Body of pancreas (tissue), 4 donors: ENCODE data around the gene PPP1R37. TPM values are rescaled to one million over a fixed set of nuclear protein-coding genes. Genes with fewer than 3 reads are reported as not detected.

Source experiments
- ATAC-seq: fragments of 150-250 bp; one replicate; pipeline ENCODE4 v1.9.1; 2016
- DNase-seq, 4 donors: peaks; one replicate each; pipeline ENCODE4 v3.0.0-alpha.2; 2019
- H3K27ac ChIP-seq, 4 donors: fragments of 200-600 bp; sonication (generic); 1 replicate in 3 of 4; 2 replicates in 1 of 4; pipeline versions ENCODE4 v1.5.1 to v1.6.1; 2016 to 2019; ENCODE audit warnings: mild to moderate bottlenecking in 1 of 4, mixed read lengths in 1 of 4, moderate library complexity in 1 of 4
- H3K27me3 ChIP-seq, 2 donors: fragments of 200-600 bp; sonication (generic); one replicate each; pipeline ENCODE4 v1.6.0; 2016; ENCODE audit warnings: mild to moderate bottlenecking in 1 of 2
- H3K36me3 ChIP-seq, 2 donors: fragments of 200-600 bp; sonication (generic); replicated peaks in 1 of 2; 2 replicates each; pipeline ENCODE4 v1.5.1; 2016; ENCODE audit warnings: low read depth in 2 of 2; ENCODE audit not compliant: insufficient read depth in 1 of 2
- H3K4me1 ChIP-seq: fragments of 200-600 bp; sonication (generic); one replicate; pipeline ENCODE4 v1.6.0; 2016
- H3K4me3 ChIP-seq, 2 donors: fragments of 200-600 bp; sonication (generic); 1 replicate in 1 of 2; 2 replicates in 1 of 2; pipeline ENCODE4 v1.5.1; 2016 to 2019
- H3K9me3 ChIP-seq, 3 donors: fragments of 200-600 bp; sonication (generic); 1 replicate in 2 of 3; 2 replicates in 1 of 3; pipeline ENCODE4 v1.5.1; 2016
- CTCF ChIP-seq, 7 experiments: fragments of 450-650 bp in 4 of 7; fragments of 200-600 bp in 3 of 7; sonication (generic) in 3 of 7; IDR thresholded peaks; one replicate each; pipeline ENCODE4 v1.5.1; 2016 to 2019; ENCODE audit warnings: antibody characterized with exemption in 7 of 7
- POLR2A ChIP-seq, 3 donors: fragments of 450-650 bp; IDR thresholded peaks; one replicate each; pipeline ENCODE4 v1.6.1; 2016; ENCODE audit warnings: antibody characterized with exemption in 3 of 3, mild to moderate bottlenecking in 2 of 3
- WGBS, 2 donors: methylation state at CpG; one replicate each; pipeline ENCODE4 v1.1.5; 2017; 5-methylcytosine and 5-hydroxymethylcytosine counted together
- intact Hi-C: fragments of 100-400 bp; cut with DNase I; formaldehyde crosslinking; loops from one replicate; pipeline ENCODE4 v1.15.1; 2023
- total RNA-seq, 2 donors: library from RNA; depleted of rRNA; stranded (reverse); fragments of >200 nt; gene quantifications; one replicate each; pipeline ENCODE4 v1.1.0, GENCODE V29; 2016

The PPP1R37 gene
- total RNA-seq, 2 donors from 2014 or later, result 16.6 to 49.8 TPM

- H3K27ac ChIP-seq, result peak overlapping the region in 1 of 4 donors; percentile 89
- WGBS, 2 donors, result 42 to 51% methylated on average over 9 of the region's 9 CpGs
- H3K4me1 ChIP-seq, result peaks cover 70% of the 10 kb centered on the region
- H3K27me3 ChIP-seq, result no peaks in the 10 kb centered on the region
- no peaks in the 10 kb centered on the region for H3K9me3 ChIP-seq
- TF ChIP-seq POLR2A (IDR thresholded peaks at IDR 0.05) (no peak), CTCF (IDR thresholded peaks at IDR 0.05) (no peak)
- H3K36me3 ChIP-seq, result peaks cover 0 to 2% of the 10 kb centered on the region in 2 donors
- intact Hi-C loops, result no loop called here
- no peak overlapping the region for H3K4me3 ChIP-seq
- DNase-seq, result no peak
- no peak for ATAC-seq
Observed at GRCh38 chr19:45094137-45094536, 1.2 kb downstream of the PPP1R37 start.

- H3K36me3 ChIP-seq, result peaks cover 0 to 2% of the 10 kb centered on the region in 2 donors
- no peak for TF ChIP-seq CTCF (IDR thresholded peaks at IDR 0.05)
- TF ChIP-seq POLR2A (IDR thresholded peaks at IDR 0.05), result no peak
- H3K27ac ChIP-seq, result no peak overlapping the region
- no peak overlapping the region for H3K4me3 ChIP-seq
- ATAC-seq, result no peak
- intact Hi-C loops, result no loop called here
- no peaks in the 10 kb centered on the region for H3K27me3 ChIP-seq
- H3K4me1 ChIP-seq, result peaks cover 76% of the 10 kb centered on the region
- H3K9me3 ChIP-seq, result no peaks in the 10 kb centered on the region
- no peak for DNase-seq
- 66 to 70% methylated on average over 5 of the region's 5 CpGs for WGBS, 2 donors
Observed at GRCh38 chr19:45094707-45095106, 1.7 kb downstream of the PPP1R37 start.

- ATAC-seq (no peak), DNase-seq (no peak)
- Histone ChIP-seq H3K4me3 (no peak overlapping the region), H3K9me3 (no peaks in the 10 kb centered on the region), H3K27me3 (no peaks in the 10 kb centered on the region), H3K36me3 (no peaks in the 10 kb centered on the region), H3K4me1 (peaks cover 79% of the 10 kb centered on the region), H3K27ac (no peak overlapping the region)
- no peak for TF ChIP-seq POLR2A (IDR thresholded peaks at IDR 0.05)
- no peak for TF ChIP-seq CTCF (IDR thresholded peaks at IDR 0.05)
- intact Hi-C loops, result no loop called here
- 84 to 86% methylated on average over 14 of the region's 14 CpGs for WGBS, 2 donors
Observed at GRCh38 chr19:45095496-45096413, 2.8 kb downstream of the PPP1R37 start.

- no peak for ATAC-seq
- H3K4me1 ChIP-seq, result peaks cover 82% of the 10 kb centered on the region
- intact Hi-C loops, result no loop called here
Observed at GRCh38 chr19:45096700-45097099, 3.7 kb downstream of the PPP1R37 start.

More at GRCh38 chr19:45096700-45097099, 3.7 kb downstream of the PPP1R37 start:
- Histone ChIP-seq H3K4me3 (no peak overlapping the region), H3K27me3 (no peaks in the 10 kb centered on the region), H3K36me3 (no peaks in the 10 kb centered on the region), H3K9me3 (no peaks in the 10 kb centered on the region), H3K27ac (no peak overlapping the region)
- no peak for TF ChIP-seq POLR2A (IDR thresholded peaks at IDR 0.05)
- no peak for TF ChIP-seq CTCF (IDR thresholded peaks at IDR 0.05)
- 84 to 86% methylated on average over 7 of the region's 7 CpGs for WGBS, 2 donors
- no peak for DNase-seq
